ENCODE data around the gene TBL1XR1. TPM values are rescaled to one million over a fixed set of nuclear protein-coding genes. Genes with fewer than 3 reads are reported as not detected.

Gene TBL1XR1
- total RNA-seq, 1 experiment from 2014 or later = 180 TPM

GRCh38 chr3:177126015-177126773 lies 71.1 kb downstream of the TBL1XR1 start:
- Histone ChIP-seq H4K20me1 (ENCODE audit: insufficient read depth) (peaks cover 32% of the 10 kb centered on the region), H3K27ac (ENCODE audit: low read depth, low read length) (no peak overlapping the region), H3K9ac (ENCODE audit: low read length) (no peak overlapping the region), H3K4me3 (replicated peaks in 1 of 2; ENCODE audit: low read depth in 1 of 2, low read length in 2 of 2) (no peak overlapping the region), H3K27me3 (ENCODE audit: insufficient read depth, low read length) (no peaks in the 10 kb centered on the region), H3K79me2 (ENCODE audit: insufficient read depth, low read length) (peaks cover 100% of the 10 kb centered on the region), H3K4me1 (ENCODE audit: control insufficient read depth in 1 of 2, insufficient read depth in 2 of 2, low read length in 2 of 2) (0 out of 4 replicates have a peak, but pooled peaks cover 0 to 3% of the 10 kb centered on the region in 2 experiments), H3K36me3 (ENCODE audit: control insufficient read depth in 1 of 2, insufficient read depth in 2 of 2, low read length in 2 of 2) (no peaks in the 10 kb centered on the region), H3K4me2 (ENCODE audit: low read length) (no peak overlapping the region), H3K9me2 (ENCODE audit: insufficient read depth) (no peaks in the 10 kb centered on the region), H3K9me3 (ENCODE audit: control insufficient read depth in 1 of 2, insufficient read depth in 1 of 2, low read depth in 1 of 2, low read length in 2 of 2) (no peaks in the 10 kb centered on the region), H2AFZ (ENCODE audit: low read depth, low read length, poor library complexity, severe bottlenecking) (no peak overlapping the region)
- no peak for TF ChIP-seq ATF3 (IDR thresholded peaks at IDR 0.05)
- TF ChIP-seq SP1 (IDR thresholded peaks at IDR 0.05; ENCODE audit: low read depth) = no peak
- TF ChIP-seq CBX3 (IDR thresholded peaks at IDR 0.05; ENCODE audit: low read depth) = no peak
- no TSS peak for BruUV-seq (replicated peaks)
- no peak for ATAC-seq
- CTCF ChIA-PET = no interaction called here
- POLR2A ChIA-PET = no interaction called here
- DNase-seq (ENCODE audit: low read depth, low spot score) = no peak
- intact Hi-C loops (cut with micrococcal nuclease) = no loop called here
- RAD21 ChIA-PET (ENCODE audit: low non-redundant PET in 1 of 2, low total read pairs in 2 of 2, uncharacterized antibody in 2 of 2, unreplicated experiment in 2 of 2) = no interaction called here

GRCh38 chr3:177124882-177125281 lies 72.4 kb downstream of the TBL1XR1 start:
- Histone ChIP-seq H4K20me1 (ENCODE audit: insufficient read depth) (peaks cover 39% of the 10 kb centered on the region; the same call in 1 of the 2 replicates), H3K27me3 (ENCODE audit: insufficient read depth, low read length) (no peaks in the 10 kb centered on the region), H3K9me3 (ENCODE audit: control insufficient read depth in 1 of 2, insufficient read depth in 1 of 2, low read depth in 1 of 2, low read length in 2 of 2) (no peaks in the 10 kb centered on the region), H3K9ac (ENCODE audit: low read length) (no peak overlapping the region), H3K4me2 (ENCODE audit: low read length) (no peak overlapping the region), H3K36me3 (ENCODE audit: control insufficient read depth in 1 of 2, insufficient read depth in 2 of 2, low read length in 2 of 2) (no peaks in the 10 kb centered on the region), H3K79me2 (ENCODE audit: insufficient read depth, low read length) (peaks cover 100% of the 10 kb centered on the region), H2AFZ (ENCODE audit: low read depth, low read length, poor library complexity, severe bottlenecking) (no peak overlapping the region), H3K4me1 (ENCODE audit: control insufficient read depth in 1 of 2, insufficient read depth in 2 of 2, low read length in 2 of 2) (0 out of 4 replicates have a peak, but pooled peaks cover 0 to 3% of the 10 kb centered on the region in 2 experiments), H3K9me2 (ENCODE audit: insufficient read depth) (no peaks in the 10 kb centered on the region), H3K27ac (ENCODE audit: low read depth, low read length) (no peak overlapping the region), H3K4me3 (replicated peaks in 1 of 2; ENCODE audit: low read depth in 1 of 2, low read length in 2 of 2) (no peak overlapping the region)
- ChIA-PET RAD21 (ENCODE audit: low non-redundant PET in 1 of 2, low total read pairs in 2 of 2, uncharacterized antibody in 2 of 2, unreplicated experiment in 2 of 2) (no interaction called here), POLR2A (no interaction called here), CTCF (no interaction called here)
- DNase-seq (ENCODE audit: low read depth, low spot score) = no peak
- no peak for ATAC-seq
- no peak for TF ChIP-seq CTCF (IDR thresholded peaks at IDR 0.05 in 2 of 3, conservative IDR thresholded peaks at IDR 0.05 in 1 of 3; ENCODE audit: borderline replicate concordance in 1 of 3, insufficient read depth in 1 of 3, low read depth in 2 of 3, low read length in 2 of 3)
- BruUV-seq (replicated peaks) = no TSS peak
- intact Hi-C loops (cut with micrococcal nuclease) = no loop called here

Data from HCT116 (cell line).